Osteocyte (in vitro differentiated cells): ENCODE results near the gene TP53BP1. TPM values are rescaled to one million over a fixed set of nuclear protein-coding genes. Genes with fewer than 3 reads are reported as not detected.

Experiments used
- DNase-seq: peaks from one replicate; pipeline ENCODE4 v3.0.0; 2021; ENCODE audit warnings: mixed read lengths; ENCODE audit not compliant: unreplicated experiment; ENCODE audit errors: extremely low spot score
- H3K27ac Mint-ChIP-seq: one replicate; pipeline ENCODE4 v1.8.0; 2021; ENCODE audit warnings: mild to moderate bottlenecking, mixed read lengths; ENCODE audit not compliant: unreplicated experiment
- H3K27me3 Mint-ChIP-seq: one replicate; pipeline ENCODE4 v1.8.0; 2021; ENCODE audit warnings: mixed read lengths; ENCODE audit not compliant: unreplicated experiment
- H3K36me3 Mint-ChIP-seq: one replicate; pipeline ENCODE4 v1.8.0; 2021; ENCODE audit warnings: mixed read lengths; ENCODE audit not compliant: unreplicated experiment
- H3K4me1 Mint-ChIP-seq: one replicate; pipeline ENCODE4 v1.8.0; 2021; ENCODE audit warnings: mixed read lengths; ENCODE audit not compliant: unreplicated experiment
- H3K4me3 Mint-ChIP-seq: one replicate; pipeline ENCODE4 v1.8.0; 2021; ENCODE audit warnings: mild to moderate bottlenecking, moderate library complexity, mixed read lengths; ENCODE audit not compliant: unreplicated experiment
- H3K9me3 Mint-ChIP-seq: one replicate; pipeline ENCODE4 v1.8.0; 2021; ENCODE audit warnings: mixed read lengths; ENCODE audit not compliant: unreplicated experiment
- CTCF ChIP-seq: fragments of 200-600 bp; sonication (generic); IDR thresholded peaks from 2 replicates; pipeline ENCODE4 v1.5.0; 2021; ENCODE audit warnings: antibody characterized with exemption, mild to moderate bottlenecking, moderate library complexity
- total RNA-seq: library from RNA; stranded (reverse); gene quantifications from 2 replicates; pipeline ENCODE4 v1.2.1, GENCODE V29; 2021

The TP53BP1 gene
- total RNA-seq, 1 donor from 2014 or later = 61.2 TPM

DNA sequence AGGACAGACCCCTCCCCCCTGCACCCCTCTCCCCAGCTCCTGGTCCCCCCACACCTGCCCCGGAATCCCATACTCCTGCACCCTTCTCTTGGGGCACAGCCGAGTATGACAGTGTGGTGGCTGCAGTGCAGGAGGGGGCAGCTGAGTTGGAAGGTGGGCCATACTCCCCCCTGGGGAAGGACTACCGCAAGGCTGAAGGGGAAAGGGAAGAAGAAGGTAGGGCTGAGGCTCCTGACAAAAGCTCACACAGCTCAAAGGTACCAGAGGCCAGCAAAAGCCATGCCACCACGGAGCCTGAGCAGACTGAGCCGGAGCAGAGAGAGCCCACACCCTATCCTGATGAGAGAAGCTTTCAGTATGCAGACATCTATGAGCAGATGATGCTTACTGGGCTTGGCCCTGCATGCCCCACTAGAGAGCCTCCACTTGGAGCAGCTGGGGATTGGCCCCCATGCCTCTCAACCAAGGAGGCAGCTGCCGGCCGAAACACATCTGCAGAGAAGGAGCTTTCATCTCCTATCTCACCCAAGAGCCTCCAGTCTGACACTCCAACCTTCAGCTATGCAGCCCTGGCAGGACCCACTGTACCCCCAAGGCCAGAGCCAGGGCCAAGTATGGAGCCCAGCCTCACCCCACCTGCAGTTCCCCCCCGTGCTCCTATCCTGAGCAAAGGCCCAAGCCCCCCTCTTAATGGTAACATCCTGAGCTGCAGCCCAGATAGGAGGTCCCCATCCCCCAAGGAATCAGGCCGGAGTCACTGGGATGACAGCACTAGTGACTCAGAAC, 34.3 kb upstream of the TP53BP1 start:
- Mint-ChIP-seq H3K9me3 (peaks cover 6% of the 10 kb centered on the region), H3K27ac (no peak overlapping the region), H3K4me3 (no peak overlapping the region), H3K27me3 (no peaks in the 10 kb centered on the region), H3K36me3 (peaks cover 27% of the 10 kb centered on the region), H3K4me1 (peaks cover 7% of the 10 kb centered on the region)
- no peak for DNase-seq
- TF ChIP-seq CTCF = no peak

GRCh38 chr15:43526261-43526930, 33.4 kb upstream of the TP53BP1 start:
- peaks cover 36% of the 10 kb centered on the region for H3K36me3 Mint-ChIP-seq
- H3K9me3 Mint-ChIP-seq = peaks cover 6% of the 10 kb centered on the region
- H3K4me1 Mint-ChIP-seq = peaks cover 4% of the 10 kb centered on the region
- no peak overlapping the region for H3K4me3 Mint-ChIP-seq
- no peaks in the 10 kb centered on the region for H3K27me3 Mint-ChIP-seq
- DNase-seq = no peak
- H3K27ac Mint-ChIP-seq = no peak overlapping the region
- TF ChIP-seq CTCF = no peak

DNA sequence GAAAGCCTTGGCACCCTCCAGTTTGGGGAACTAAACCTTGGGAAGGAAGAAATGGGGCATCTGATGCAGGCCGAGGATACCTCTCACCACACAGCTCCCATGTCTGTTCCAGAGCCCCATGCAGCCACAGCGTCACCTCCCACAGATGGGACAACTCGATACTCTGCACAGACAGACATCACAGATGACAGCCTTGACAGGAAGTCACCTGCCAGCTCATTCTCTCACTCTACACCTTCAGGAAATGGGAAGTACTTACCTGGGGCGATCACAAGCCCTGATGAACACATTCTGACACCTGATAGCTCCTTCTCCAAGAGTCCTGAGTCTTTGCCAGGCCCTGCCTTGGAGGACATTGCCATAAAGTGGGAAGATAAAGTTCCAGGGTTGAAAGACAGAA, 32.2 kb upstream of the TP53BP1 start:
- no peaks in the 10 kb centered on the region for H3K4me1 Mint-ChIP-seq
- peaks cover 45% of the 10 kb centered on the region for H3K36me3 Mint-ChIP-seq
- peaks cover 6% of the 10 kb centered on the region for H3K9me3 Mint-ChIP-seq
- no peak for TF ChIP-seq CTCF
- no peak overlapping the region for H3K27ac Mint-ChIP-seq
- no peaks in the 10 kb centered on the region for H3K27me3 Mint-ChIP-seq
- no peak overlapping the region for H3K4me3 Mint-ChIP-seq
- no peak for DNase-seq

DNA sequence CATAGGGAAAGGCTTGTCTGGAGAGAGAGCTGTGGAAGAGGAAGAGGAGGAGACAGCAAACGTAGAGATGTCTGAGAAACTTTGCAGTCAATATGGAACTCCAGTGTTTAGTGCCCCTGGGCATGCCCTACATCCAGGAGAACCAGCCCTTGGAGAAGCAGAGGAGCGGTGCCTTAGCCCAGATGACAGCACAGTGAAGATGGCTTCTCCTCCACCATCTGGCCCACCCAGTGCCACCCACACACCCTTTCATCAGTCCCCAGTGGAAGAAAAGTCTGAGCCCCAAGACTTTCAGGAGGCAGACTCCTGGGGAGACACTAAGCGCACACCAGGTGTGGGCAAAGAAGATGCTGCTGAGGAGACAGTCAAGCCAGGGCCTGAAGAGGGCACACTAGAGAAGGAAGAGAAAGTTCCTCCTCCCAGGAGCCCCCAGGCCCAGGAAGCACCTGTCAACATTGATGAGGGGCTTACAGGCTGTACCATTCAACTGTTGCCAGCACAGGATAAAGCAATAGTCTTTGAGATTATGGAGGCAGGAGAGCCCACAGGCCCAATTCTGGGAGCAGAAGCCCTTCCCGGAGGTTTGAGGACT, 31.4 kb upstream of the TP53BP1 start:
- Mint-ChIP-seq H3K27ac (no peak overlapping the region), H3K27me3 (no peaks in the 10 kb centered on the region), H3K4me3 (no peak overlapping the region), H3K4me1 (peaks cover 2% of the 10 kb centered on the region), H3K9me3 (peaks cover 6% of the 10 kb centered on the region), H3K36me3 (peaks cover 48% of the 10 kb centered on the region)
- DNase-seq = no peak
- no peak for TF ChIP-seq CTCF

DNA sequence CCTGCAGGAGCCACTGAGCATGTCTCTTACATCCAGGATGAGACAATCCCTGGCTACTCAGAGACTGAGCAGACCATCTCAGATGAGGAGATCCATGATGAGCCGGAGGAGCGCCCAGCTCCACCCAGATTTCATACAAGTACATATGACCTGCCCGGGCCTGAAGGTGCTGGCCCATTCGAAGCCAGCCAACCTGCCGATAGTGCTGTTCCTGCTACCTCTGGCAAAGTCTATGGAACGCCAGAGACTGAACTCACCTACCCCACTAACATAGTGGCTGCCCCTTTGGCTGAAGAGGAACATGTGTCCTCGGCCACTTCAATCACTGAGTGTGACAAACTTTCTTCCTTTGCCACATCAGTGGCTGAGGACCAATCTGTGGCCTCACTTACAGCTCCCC, 30.7 kb upstream of the TP53BP1 start:
- Mint-ChIP-seq H3K4me1 (peaks cover 9% of the 10 kb centered on the region), H3K9me3 (peaks cover 6% of the 10 kb centered on the region), H3K36me3 (peaks cover 48% of the 10 kb centered on the region), H3K4me3 (no peak overlapping the region), H3K27me3 (no peaks in the 10 kb centered on the region), H3K27ac (no peak overlapping the region)
- TF ChIP-seq CTCF = no peak
- peak; percentile 51 for DNase-seq
